CD4-positive, alpha-beta T cell (primary cell): Measurements from ENCODE around the gene SAMHD1. TPM values are rescaled to one million over a fixed set of nuclear protein-coding genes. Genes with fewer than 3 reads are reported as not detected.
"Not testable (repeated sequence)": the region's sequence is repeated elsewhere in the genome, so short reads cannot be mapped to it uniquely, and the experiment has no call there.

Experiments used
- ATAC-seq: fragments of 200-7000 bp; cut with Tn5 transposase; one replicate; pipeline ENCODE4 v1.10.0; 2022; ENCODE audit warnings: mild to moderate bottlenecking; ENCODE audit not compliant: poor library complexity
- CTCF ChIA-PET: fragments of 350-600 bp; sonication (Branson Sonifier 250); formaldehyde crosslinking; loops from one replicate; lab custom pipeline; 2021; ENCODE audit warnings: antibody characterized with exemption, inconsistent platforms; lab: Charles Lee
- POLR2A ChIA-PET: fragments of 350-600 bp; sonication (Branson Sonifier 250); formaldehyde crosslinking; loops from one replicate; lab custom pipeline; 2021; ENCODE audit warnings: antibody characterized with exemption, inconsistent platforms; lab: Charles Lee
- DNase-seq, 14 experiments: peaks; one replicate each; pipeline ENCODE4 v3.0.0-alpha.2; 2013 to 2020; ENCODE audit warnings: mixed read lengths in 2 of 14
- H3K27ac ChIP-seq, 2 donors: one replicate each; pipeline versions ENCODE4 v1.5.1 to v1.7.0; 2013; ENCODE audit warnings: low read length in 2 of 2, low read depth in 1 of 2, mild to moderate bottlenecking in 1 of 2
- H3K27me3 ChIP-seq, 2 experiments: 1 replicate in 1 of 2; 2 replicates in 1 of 2; pipeline versions ENCODE4 v1.6.1 to v1.7.0; 2013; ENCODE audit warnings: low read length in 2 of 2, control low read depth in 1 of 2, mild to moderate bottlenecking in 1 of 2, moderate library complexity in 1 of 2; ENCODE audit not compliant: insufficient read depth in 2 of 2, control insufficient read depth in 1 of 2
- H3K36me3 ChIP-seq: one replicate; pipeline ENCODE4 v1.6.1; 2013; ENCODE audit warnings: low read length, control low read depth; ENCODE audit not compliant: insufficient read depth
- H3K4me1 ChIP-seq: one replicate; pipeline ENCODE4 v1.6.1; 2013; ENCODE audit warnings: low read length, control low read depth; ENCODE audit not compliant: insufficient read depth
- H3K4me3 ChIP-seq: one replicate; pipeline ENCODE4 v1.5.1; 2013; ENCODE audit warnings: mild to moderate bottlenecking, low read length, moderate library complexity
- H3K9me3 ChIP-seq, 2 experiments: 1 replicate in 1 of 2; 2 replicates in 1 of 2; pipeline versions ENCODE4 v1.6.1 to v1.7.0; 2013; ENCODE audit warnings: low read length in 2 of 2, mild to moderate bottlenecking in 2 of 2, control low read depth in 1 of 2, moderate library complexity in 1 of 2; ENCODE audit not compliant: control insufficient read depth in 1 of 2, insufficient read depth in 1 of 2
- H3K27ac Mint-ChIP-seq: one replicate; pipeline ENCODE4 v1.8.0; 2020; ENCODE audit warnings: mixed read lengths
- H3K27me3 Mint-ChIP-seq: one replicate; pipeline ENCODE4 v1.8.0; 2021; ENCODE audit warnings: mixed read lengths
- H3K36me3 Mint-ChIP-seq: one replicate; pipeline ENCODE4 v1.8.0; 2021; ENCODE audit warnings: low read depth, mixed read lengths
- H3K4me1 Mint-ChIP-seq: one replicate; pipeline ENCODE4 v1.8.0; 2021; ENCODE audit warnings: low read depth, mixed read lengths
- H3K4me3 Mint-ChIP-seq: one replicate; pipeline ENCODE4 v1.8.0; 2020; ENCODE audit warnings: mild to moderate bottlenecking, mixed read lengths
- H3K9me3 Mint-ChIP-seq: one replicate; pipeline ENCODE4 v1.8.0; 2020; ENCODE audit warnings: mixed read lengths
- CTCF ChIP-seq: fragments of 200-600 bp; IDR thresholded peaks from one replicate; pipeline ENCODE4 v1.8.0; 2022; ENCODE audit warnings: antibody characterized with exemption, mild to moderate bottlenecking
- intact Hi-C, 2 experiments: fragments of 100-400 bp; cut with DNase I in 1 of 2; cut with micrococcal nuclease in 1 of 2; formaldehyde crosslinking; loops; one replicate each; pipeline versions ENCODE4 v1.15.1 to v1.9.0; 2023 to 2025; cut with DNase I, micrococcal nuclease
- total RNA-seq, 174 experiments: library from RNA in 2 of 174; stranded (reverse) in 2 of 174; gene quantifications; one replicate each; pipeline ENCODE4 v1.2.3 and lab custom pipeline; 2021 to 2026

SAMHD1 gene
- total RNA-seq, 2 experiments from 2014 or later: 232 to 239 TPM

- intact Hi-C loops: loop anchor here in 1 of 2 experiments (5.0 kb wide), 1 partner anchor 165 kb away; no protein-coding TSS in a partner anchor
- H3K9me3 ChIP-seq: no peaks in the 10 kb centered on the region
- H3K36me3 Mint-ChIP-seq: peaks cover 72% of the 10 kb centered on the region
- H3K4me3 ChIP-seq: no peak overlapping the region
- DNase-seq (no peak), ATAC-seq (no peak)
- ChIA-PET CTCF (no interaction called here), POLR2A (interaction anchor here (0.6 to 1.3 kb wide), 3 partner anchors 160 to 919 kb away, joined by 3 to 5 read pairs (median 3); no protein-coding TSS in a partner anchor)
- TF ChIP-seq CTCF: no peak
- no peak overlapping the region for H3K27ac Mint-ChIP-seq
- H3K36me3 ChIP-seq: peaks cover 87% of the 10 kb centered on the region
- peaks cover 14% of the 10 kb centered on the region for H3K4me1 Mint-ChIP-seq
- no peaks in the 10 kb centered on the region for H3K9me3 Mint-ChIP-seq
- peaks cover 7% of the 10 kb centered on the region for H3K4me1 ChIP-seq
- no peak overlapping the region for H3K4me3 Mint-ChIP-seq
- H3K27me3 Mint-ChIP-seq: no peaks in the 10 kb centered on the region
- no peak overlapping the region for H3K27ac ChIP-seq
- H3K27me3 ChIP-seq: no peaks in the 10 kb centered on the region
These were observed 34.3 kb downstream of the SAMHD1 start for GRCh38 chr20:36917240-36917639.

- peaks cover 7% of the 10 kb centered on the region for H3K4me1 ChIP-seq
- intact Hi-C loops: loop anchor here in 1 of 2 experiments (5.0 kb wide), 1 partner anchor 166 kb away; no protein-coding TSS in a partner anchor
- H3K27me3 ChIP-seq: no peaks in the 10 kb centered on the region
- peaks cover 72% of the 10 kb centered on the region for H3K36me3 Mint-ChIP-seq
- H3K9me3 ChIP-seq: no peaks in the 10 kb centered on the region
- H3K4me3 ChIP-seq: no peak overlapping the region
- peaks cover 15% of the 10 kb centered on the region for H3K4me1 Mint-ChIP-seq
- H3K36me3 ChIP-seq: peaks cover 92% of the 10 kb centered on the region
- ATAC-seq (no peak), DNase-seq (no peak)
- CTCF ChIA-PET: interaction anchor here (1.1 kb wide), 1 partner anchor 14 kb away, joined by 3 read pairs; no protein-coding TSS in a partner anchor
- H3K27ac Mint-ChIP-seq: peak overlapping the region; percentile 17
- no peaks in the 10 kb centered on the region for H3K9me3 Mint-ChIP-seq
- H3K4me3 Mint-ChIP-seq: no peak overlapping the region
- no peak for TF ChIP-seq CTCF
- H3K27me3 Mint-ChIP-seq: no peaks in the 10 kb centered on the region
- H3K27ac ChIP-seq: no peak overlapping the region
- POLR2A ChIA-PET: interaction anchor here (1.3 kb wide), 1 partner anchor 161 kb away, joined by 3 read pairs; no protein-coding TSS in a partner anchor
These were observed 35.3 kb downstream of the SAMHD1 start for GRCh38 chr20:36916199-36916598.

GRCh38 chr20:36908603-36909002, 42.9 kb downstream of the SAMHD1 start:
- Histone ChIP-seq H3K9me3 (no peaks in the 10 kb centered on the region), H3K27me3 (no peaks in the 10 kb centered on the region), H3K27ac (no peak overlapping the region), H3K4me3 (no peak overlapping the region), H3K4me1 (peaks cover 11% of the 10 kb centered on the region), H3K36me3 (peaks cover 93% of the 10 kb centered on the region)
- Mint-ChIP-seq H3K27ac (no peak overlapping the region), H3K4me3 (no peak overlapping the region), H3K27me3 (no peaks in the 10 kb centered on the region), H3K9me3 (no peaks in the 10 kb centered on the region), H3K36me3 (peaks cover 89% of the 10 kb centered on the region), H3K4me1 (peaks cover 19% of the 10 kb centered on the region)
- ATAC-seq: no peak
- DNase-seq: no peak
- POLR2A ChIA-PET: interaction anchor here (0.6 kb wide), 2 partner anchors 8 to 67 kb away, joined by 3 read pairs; no protein-coding TSS in a partner anchor
- TF ChIP-seq CTCF: no peak
- intact Hi-C loops: no loop called here
- CTCF ChIA-PET: interaction anchor here (0.6 to 1.0 kb wide), 2 partner anchors 12 to 24 kb away, joined by 3 to 4 read pairs; no protein-coding TSS in a partner anchor

DNA sequence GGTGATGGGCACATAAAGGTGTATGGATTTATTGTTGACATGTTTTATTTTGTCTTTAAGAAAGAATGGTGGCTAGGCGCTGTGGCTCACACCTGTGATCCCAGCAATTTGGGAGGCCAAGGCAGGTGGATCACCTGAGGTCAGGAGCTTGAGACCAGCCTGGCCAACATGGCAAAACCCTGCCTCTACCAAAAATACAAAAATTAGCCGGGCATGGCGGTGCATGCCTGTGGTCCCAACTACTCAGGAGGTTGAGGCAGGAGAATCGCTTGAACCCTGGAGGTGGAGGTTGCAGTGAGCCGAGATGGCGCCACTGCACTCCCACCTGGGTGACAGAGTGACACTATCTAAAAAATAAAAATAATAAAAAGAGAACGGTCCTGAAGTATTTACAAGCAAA, 45.4 kb downstream of the SAMHD1 start:
- H3K9me3 Mint-ChIP-seq, H3K27ac ChIP-seq, CTCF ChIA-PET, H3K4me3 ChIP-seq, DNase-seq, H3K27me3 Mint-ChIP-seq, H3K4me3 Mint-ChIP-seq, ATAC-seq, H3K9me3 ChIP-seq, H3K27me3 ChIP-seq, intact Hi-C loops, H3K27ac Mint-ChIP-seq: not testable (repeated sequence)
- H3K4me1 Mint-ChIP-seq: peaks cover 20% of the 10 kb centered on the region
- POLR2A ChIA-PET: interaction anchor here (0.6 to 0.7 kb wide), 3 partner anchors 14 to 309 kb away, joined by 3 to 6 read pairs (median 3); no protein-coding TSS in a partner anchor
- peaks cover 94% of the 10 kb centered on the region for H3K36me3 ChIP-seq
- peaks cover 96% of the 10 kb centered on the region for H3K36me3 Mint-ChIP-seq
- H3K4me1 ChIP-seq: peaks cover 11% of the 10 kb centered on the region

- H3K27me3 Mint-ChIP-seq, H3K4me3 ChIP-seq, intact Hi-C loops, H3K9me3 Mint-ChIP-seq, CTCF ChIA-PET, ATAC-seq, DNase-seq, H3K27ac Mint-ChIP-seq, H3K27me3 ChIP-seq, H3K4me3 Mint-ChIP-seq, H3K27ac ChIP-seq, H3K9me3 ChIP-seq: not testable (repeated sequence)
- Histone ChIP-seq H3K36me3 (peaks cover 94% of the 10 kb centered on the region), H3K4me1 (peaks cover 11% of the 10 kb centered on the region)
- Mint-ChIP-seq H3K36me3 (peaks cover 96% of the 10 kb centered on the region), H3K4me1 (peaks cover 20% of the 10 kb centered on the region)
- POLR2A ChIA-PET: interaction anchor here (0.6 to 0.7 kb wide), 2 partner anchors 15 to 42 kb away, joined by 3 to 6 read pairs; no protein-coding TSS in a partner anchor
These were observed 45.9 kb downstream of the SAMHD1 start for GRCh38 chr20:36905566-36905965.
